Measurements from ENCODE around the gene AHCY.
"Not testable (repeated sequence)": the region's sequence is repeated elsewhere in the genome, so short reads cannot be mapped to it uniquely, and the experiment has no call there.

AHCY gene

DNA sequence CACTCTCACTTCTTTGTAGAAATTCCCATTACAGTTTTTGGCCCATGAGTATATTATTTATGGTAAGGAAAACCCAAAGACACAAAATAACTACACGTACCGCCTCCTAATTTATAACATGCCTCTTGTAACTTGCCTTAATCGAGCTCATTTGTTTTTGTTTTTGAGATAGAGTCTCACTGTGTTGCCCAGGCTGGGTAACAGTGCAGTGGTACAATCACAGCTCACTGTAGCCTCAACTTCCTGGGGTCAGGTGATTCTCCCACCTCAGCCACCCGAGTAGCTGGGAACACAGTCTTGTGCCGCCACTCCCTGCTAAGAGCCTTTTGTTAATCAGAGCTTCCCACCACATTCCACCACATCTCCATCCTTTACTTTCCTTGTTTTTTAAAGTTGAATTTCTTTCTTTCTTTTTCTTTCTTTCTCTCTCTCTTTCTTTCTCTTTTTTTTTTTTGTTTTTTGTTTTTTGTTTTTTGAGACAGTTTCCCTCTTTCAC is 46.5 kb downstream of the AHCY start:
- Histone ChIP-seq H3K27ac (no peak overlapping the region), H3K36me3 (no peaks in the 10 kb centered on the region), H3K9me3 (replicated peaks in 1 of 11) (no peaks in the 10 kb centered on the region), H3K4me1 (peaks cover 0 to under 1% (median 0%) of the 10 kb centered on the region in 10 experiments; a peak in 3 of 20 replicates), H3K9ac (no peak overlapping the region), H3K27me3 (no peaks in the 10 kb centered on the region), H4K20me1 (no peaks in the 10 kb centered on the region), H3K4me2 (no peak overlapping the region), H3K4me3 (no peak overlapping the region)
- TF ChIP-seq Cebpa-rat (IDR thresholded peaks at IDR 0.05) = no peak

- Histone ChIP-seq H3K27me3 (no peaks in the 10 kb centered on the region), H3K9ac (peak overlapping the region in 1 of 11 experiments; percentile 46; a peak in 1 of 22 replicates), H3K36me3 (no peaks in the 10 kb centered on the region), H3K9me3 (replicated peaks in 1 of 11) (no peaks in the 10 kb centered on the region), H3K4me1 (peaks cover 0 to 8% (median 0%) of the 10 kb centered on the region in 10 experiments; a peak in 8 of 20 replicates), H3K4me2 (no peak overlapping the region), H4K20me1 (no peaks in the 10 kb centered on the region), H3K27ac (no peak overlapping the region), H3K4me3 (no peak overlapping the region)
- no peak for TF ChIP-seq Cebpa-rat (IDR thresholded peaks at IDR 0.05)
Observed at GRCh38 chr20:34254979-34255378, 48.2 kb downstream of the AHCY start.

DNA sequence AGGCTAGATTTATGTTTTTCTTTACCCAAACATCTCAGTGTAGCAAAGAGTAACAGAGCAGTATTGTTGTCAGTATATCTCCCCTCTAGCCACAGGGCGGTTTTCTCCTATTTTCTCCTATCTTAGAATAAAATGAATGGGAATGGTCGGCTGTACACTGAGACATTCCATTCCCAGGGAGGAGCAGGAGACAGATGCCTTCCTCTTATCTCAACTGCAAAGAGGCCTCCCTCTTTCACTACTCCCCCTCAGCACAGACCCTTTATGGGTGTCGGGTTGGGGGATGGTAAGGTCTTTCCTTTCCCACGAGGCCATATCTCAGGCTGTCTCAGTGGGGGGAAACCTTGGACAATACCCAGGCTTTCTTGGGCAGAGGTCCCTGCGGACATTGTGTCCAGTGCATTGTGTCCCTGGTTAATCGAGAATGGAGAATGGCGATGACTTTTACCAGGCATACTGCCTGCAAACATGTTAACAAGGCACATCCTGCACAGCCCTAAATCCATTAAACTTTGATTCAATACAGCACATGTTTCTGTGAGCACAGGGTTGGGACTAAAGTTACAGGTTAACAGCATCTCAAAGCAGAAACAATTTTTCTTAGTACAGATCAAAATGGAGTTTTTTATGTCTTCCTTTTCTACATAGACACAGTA is 50.6 kb downstream of the AHCY start:
- H3K27ac ChIP-seq; H3K36me3 ChIP-seq; H3K4me2 ChIP-seq; H3K9me3 ChIP-seq (replicated peaks in 1 of 11); H3K27me3 ChIP-seq; H3K4me3 ChIP-seq; H4K20me1 ChIP-seq; H3K9ac ChIP-seq: not testable (repeated sequence)
- H3K4me1 ChIP-seq = peaks cover 0 to 31% (median 5%) of the 10 kb centered on the region in 10 experiments; a peak in 10 of 20 replicates

GRCh38 chr20:34251619-34252018 is 51.5 kb downstream of the AHCY start:
- no peaks in the 10 kb centered on the region for H3K9me3 ChIP-seq (replicated peaks in 1 of 11)
- H3K9ac ChIP-seq = no peak overlapping the region
- H4K20me1 ChIP-seq = no peaks in the 10 kb centered on the region
- H3K4me2 ChIP-seq = 0 out of 22 replicates have a peak overlapping the region, but pooled peaks of 1 of the 11 experiments have one; percentile 6
- H3K27ac ChIP-seq = no peak overlapping the region
- TF ChIP-seq Cebpa-rat (IDR thresholded peaks at IDR 0.05) = no peak
- H3K4me1 ChIP-seq = peaks cover 0 to 40% (median 5%) of the 10 kb centered on the region in 10 experiments; a peak in 10 of 20 replicates
- H3K36me3 ChIP-seq = no peaks in the 10 kb centered on the region
- no peak overlapping the region for H3K4me3 ChIP-seq
- H3K27me3 ChIP-seq = no peaks in the 10 kb centered on the region

DNA sequence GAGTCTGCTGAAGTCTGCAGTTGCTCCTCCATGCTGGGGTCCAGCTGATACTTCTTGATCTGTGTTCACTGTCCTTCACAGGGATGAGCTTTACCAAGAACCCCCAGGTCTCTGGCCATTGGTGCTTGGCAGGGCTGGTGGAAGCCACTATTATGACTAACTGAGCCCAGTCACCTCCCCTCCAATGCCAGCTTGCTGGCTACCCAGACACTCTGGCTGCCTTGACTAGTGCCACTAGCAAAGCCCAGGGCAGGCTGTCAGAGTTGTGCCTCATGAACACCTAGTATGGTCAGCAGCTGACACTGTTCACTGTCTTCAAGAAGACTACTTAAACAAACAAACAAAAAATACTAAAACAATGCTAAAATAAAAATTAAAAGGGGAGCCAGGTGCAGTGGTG is 53.1 kb downstream of the AHCY start:
- Histone ChIP-seq H3K36me3 (no peaks in the 10 kb centered on the region), H3K9ac (no peak overlapping the region), H3K4me2 (peak overlapping the region in 3 of 11 experiments; percentile 41 to 85 (median 67); a peak in 6 of 22 replicates), H3K27me3 (no peaks in the 10 kb centered on the region), H4K20me1 (no peaks in the 10 kb centered on the region), H3K4me1 (peaks cover 0 to 56% (median 5%) of the 10 kb centered on the region in 10 experiments; a peak in 9 of 20 replicates), H3K4me3 (no peak overlapping the region), H3K27ac (peak overlapping the region in 5 of 11 experiments; percentile 24 to 64 (median 50); a peak in 7 of 22 replicates), H3K9me3 (replicated peaks in 1 of 11) (no peaks in the 10 kb centered on the region)
- no peak for TF ChIP-seq Cebpa-rat (IDR thresholded peaks at IDR 0.05)

DNA sequence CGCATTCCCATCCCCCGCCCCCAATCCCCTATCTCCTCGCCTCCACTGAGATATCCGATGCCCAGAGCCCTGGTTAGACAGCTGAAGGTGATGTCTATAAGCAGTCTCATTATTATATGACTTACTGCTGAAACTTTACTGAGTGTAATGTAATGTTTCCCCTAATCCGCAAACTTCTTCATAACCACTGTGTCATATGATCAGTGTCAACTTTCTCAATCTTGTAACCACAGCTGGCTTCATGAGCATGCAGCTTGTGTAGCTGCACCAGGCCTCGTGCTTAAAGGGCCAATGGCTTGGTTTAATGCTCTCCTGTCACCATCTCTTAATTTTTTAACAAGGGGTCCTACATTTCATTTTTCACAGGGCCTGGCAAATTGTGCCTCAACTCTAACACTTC is 53.9 kb downstream of the AHCY start:
- Histone ChIP-seq H3K36me3 (no peaks in the 10 kb centered on the region), H4K20me1 (no peaks in the 10 kb centered on the region), H3K4me3 (no peak overlapping the region), H3K9ac (peak overlapping the region in 2 of 11 experiments; percentile 26 to 43; a peak in 3 of 22 replicates), H3K4me2 (peak overlapping the region in 4 of 11 experiments; percentile 13 to 85 (median 54); a peak in 6 of 22 replicates), H3K9me3 (replicated peaks in 1 of 11) (no peaks in the 10 kb centered on the region), H3K27ac (peak overlapping the region in 5 of 11 experiments; percentile 24 to 64 (median 54); a peak in 10 of 22 replicates), H3K4me1 (peaks cover 0 to 57% (median 5%) of the 10 kb centered on the region in 10 experiments; a peak in 9 of 20 replicates), H3K27me3 (no peaks in the 10 kb centered on the region)
- TF ChIP-seq Cebpa-rat (IDR thresholded peaks at IDR 0.05) = no peak

- H3K36me3 ChIP-seq = no peaks in the 10 kb centered on the region
- no peaks in the 10 kb centered on the region for H4K20me1 ChIP-seq
- no peaks in the 10 kb centered on the region for H3K27me3 ChIP-seq
- no peak overlapping the region for H3K9ac ChIP-seq
- peak overlapping the region in 2 of 11 experiments; percentile 34 to 47; a peak in 4 of 22 replicates for H3K27ac ChIP-seq
- no peak overlapping the region for H3K4me3 ChIP-seq
- TF ChIP-seq Cebpa-rat (IDR thresholded peaks at IDR 0.05) = no peak
- H3K4me2 ChIP-seq = peak overlapping the region in 2 of 11 experiments; percentile 58 to 85; a peak in 4 of 22 replicates
- peaks cover 12 to 72% (median 17%) of the 10 kb centered on the region in 10 experiments for H3K4me1 ChIP-seq
- H3K9me3 ChIP-seq (replicated peaks in 1 of 11) = no peaks in the 10 kb centered on the region
Observed at GRCh38 chr20:34246126-34246626, 57.0 kb downstream of the AHCY start.

DNA sequence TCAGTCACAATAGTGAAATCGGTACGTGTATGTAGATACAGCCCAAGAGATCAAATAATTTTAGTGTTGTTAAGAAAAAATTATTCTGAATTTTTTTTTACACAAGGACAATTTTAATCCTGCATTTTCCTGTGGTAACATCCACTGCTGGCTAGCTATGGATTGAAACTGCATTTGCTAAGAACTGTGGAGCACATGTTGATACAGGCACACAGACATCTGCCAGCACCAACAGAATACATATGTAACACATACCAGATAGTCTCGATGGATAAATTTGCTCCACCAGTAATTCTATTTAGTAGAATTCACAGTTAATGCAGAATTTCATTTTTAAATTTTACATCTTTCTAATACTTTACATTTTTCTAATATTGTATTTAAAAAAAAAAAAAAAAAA is 59.8 kb downstream of the AHCY start:
- Histone ChIP-seq H3K9me3 (replicated peaks in 1 of 11) (peaks cover 1 to 10% (median 7%) of the 10 kb centered on the region in 11 experiments; a peak in 19 of 22 replicates), H3K27ac (no peak overlapping the region), H3K9ac (no peak overlapping the region), H3K27me3 (no peaks in the 10 kb centered on the region), H3K4me1 (peaks cover 23 to 67% (median 31%) of the 10 kb centered on the region in 10 experiments), H4K20me1 (no peaks in the 10 kb centered on the region), H3K4me3 (no peak overlapping the region), H3K4me2 (no peak overlapping the region), H3K36me3 (no peaks in the 10 kb centered on the region)
- no peak for TF ChIP-seq Cebpa-rat (IDR thresholded peaks at IDR 0.05)

DNA sequence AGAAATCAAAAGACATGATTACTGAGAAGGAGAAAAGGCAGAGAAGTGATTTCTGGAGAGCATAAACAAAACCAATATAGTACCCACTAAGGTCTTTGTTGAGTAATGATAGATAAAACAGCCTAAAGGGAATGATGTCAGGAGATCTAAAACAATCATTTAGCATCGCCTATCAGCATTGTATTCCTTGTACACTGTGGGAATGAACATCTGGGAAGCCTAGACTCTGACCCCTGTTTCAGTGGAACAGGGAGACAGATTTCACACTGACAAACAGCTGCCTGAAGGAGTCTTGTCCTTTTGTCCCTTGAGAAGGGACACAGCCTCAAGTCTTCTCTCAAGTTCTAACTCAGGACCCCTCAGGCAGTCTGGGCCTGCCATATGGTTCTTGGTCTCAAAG is 60.3 kb downstream of the AHCY start:
- Histone ChIP-seq H4K20me1 (no peaks in the 10 kb centered on the region), H3K4me2 (no peak overlapping the region; a peak in 1 of 22 replicates), H3K27me3 (no peaks in the 10 kb centered on the region), H3K9me3 (replicated peaks in 1 of 11) (peaks cover 6 to 15% (median 12%) of the 10 kb centered on the region in 11 experiments), H3K36me3 (no peaks in the 10 kb centered on the region), H3K4me3 (no peak overlapping the region), H3K9ac (no peak overlapping the region), H3K4me1 (peaks cover 23 to 62% (median 31%) of the 10 kb centered on the region in 10 experiments), H3K27ac (no peak overlapping the region)
- no peak for TF ChIP-seq Cebpa-rat (IDR thresholded peaks at IDR 0.05)

DNA sequence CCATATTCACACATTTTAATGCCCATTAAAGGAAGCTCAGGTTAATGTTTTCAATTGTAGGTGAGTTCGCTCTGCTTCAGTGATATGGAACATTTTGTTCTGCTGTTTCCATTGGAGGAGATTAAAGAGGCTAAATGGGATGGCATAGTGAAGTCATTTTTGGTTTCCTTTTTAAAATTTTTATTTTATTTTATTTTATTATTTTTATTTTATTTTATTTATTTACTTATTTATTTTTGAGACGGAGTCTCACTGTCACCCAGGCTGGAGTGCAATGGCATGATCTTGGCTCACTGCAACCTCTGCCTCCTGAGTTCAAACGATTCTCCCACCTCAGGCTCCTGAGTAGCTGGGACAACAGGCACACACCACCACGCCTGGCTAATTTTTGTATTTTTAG is 61.1 kb downstream of the AHCY start:
- H3K27ac ChIP-seq = peak overlapping the region in 5 of 11 experiments; percentile 38 to 70 (median 43); a peak in 9 of 22 replicates
- H3K27me3 ChIP-seq, H3K9ac ChIP-seq, H3K4me3 ChIP-seq, H4K20me1 ChIP-seq, H3K36me3 ChIP-seq: not testable (repeated sequence)
- peak overlapping the region in 10 of 11 experiments; percentile 64 to 85 (median 74); a peak in 15 of 22 replicates for H3K4me2 ChIP-seq
- H3K9me3 ChIP-seq (replicated peaks in 1 of 11) = peaks cover 15 to 24% (median 21%) of the 10 kb centered on the region in 11 experiments
- peaks cover 23 to 53% (median 31%) of the 10 kb centered on the region in 10 experiments for H3K4me1 ChIP-seq

All from BLaER1 treated with 17β-estradiol and CSF1 and Interleukin-3, amounts not matched to agents 10 nM and 100 nM (cell line).